ENCODE measurements around the gene SIRT6.
"Not testable (repeated sequence)": the region's sequence is repeated elsewhere in the genome, so short reads cannot be mapped to it uniquely, and the experiment has no call there.

The SIRT6 gene

GRCh38 chr19:4136680-4137088, 45.7 kb downstream of the SIRT6 start:
- DNase-seq: no peak
- Histone ChIP-seq H3K27ac (no peak overlapping the region), H3K4me3 (ENCODE audit: low read depth, low read length) (no peak overlapping the region), H3K27me3 (replicated peaks) (no peaks in the 10 kb centered on the region), H3K36me3 (replicated peaks) (no peaks in the 10 kb centered on the region)
- in situ Hi-C loops (cut with HindIII; ENCODE audit: low pct_ligation_motif_present, low sequenced_read_pairs): no loop called here
- TF ChIP-seq CTCF (IDR thresholded peaks at IDR 0.05; ENCODE audit: low read depth, low read length, missing control alignments): no peak

DNA sequence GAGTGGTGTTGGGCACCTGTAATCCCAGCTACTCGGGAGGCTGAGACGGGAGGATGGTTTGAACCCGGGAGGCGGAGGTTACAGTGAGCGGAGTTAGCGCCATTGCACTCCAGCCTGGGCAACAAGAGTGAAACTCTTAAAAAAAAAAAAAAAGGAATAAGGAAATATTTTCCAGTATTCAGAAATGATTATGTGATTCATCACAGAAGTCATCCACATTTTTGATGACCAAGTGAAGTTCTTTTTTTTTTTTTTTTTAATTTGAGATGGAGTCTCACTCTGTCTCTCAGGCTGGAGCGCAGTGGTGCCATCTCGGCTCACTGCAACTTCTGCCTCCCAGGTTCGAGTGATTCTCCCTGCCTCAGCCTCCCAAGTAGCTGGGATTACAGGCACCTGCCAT, 47.0 kb downstream of the SIRT6 start:
- H3K36me3 ChIP-seq (replicated peaks); H3K4me3 ChIP-seq (ENCODE audit: low read depth, low read length); DNase-seq; in situ Hi-C loops (cut with HindIII; ENCODE audit: low pct_ligation_motif_present, low sequenced_read_pairs); H3K27ac ChIP-seq; H3K27me3 ChIP-seq (replicated peaks): not testable (repeated sequence)

DNA sequence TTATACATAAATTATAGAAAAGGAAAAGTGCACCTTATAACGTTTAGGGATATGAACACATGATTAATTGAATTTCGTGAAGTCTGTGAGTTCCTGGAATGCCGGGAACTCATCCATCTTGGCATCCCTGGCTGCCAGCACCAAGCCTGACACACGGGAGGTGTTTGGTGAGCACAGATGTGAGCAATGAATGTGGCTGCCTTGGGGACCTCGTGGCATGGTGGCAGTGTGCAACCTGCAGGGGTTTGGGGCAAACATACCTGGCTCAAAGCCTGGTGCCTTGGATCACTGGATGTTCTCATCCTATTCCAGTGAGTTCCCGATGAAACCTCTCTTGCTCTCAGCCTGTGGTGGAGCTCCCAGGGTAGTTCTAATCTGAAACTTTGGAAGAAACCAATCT, 48.0 kb downstream of the SIRT6 start:
- no peaks in the 10 kb centered on the region for H3K36me3 ChIP-seq (replicated peaks)
- no peak overlapping the region for H3K4me3 ChIP-seq (ENCODE audit: low read depth, low read length)
- no peaks in the 10 kb centered on the region for H3K27me3 ChIP-seq (replicated peaks)
- DNase-seq: no peak
- in situ Hi-C loops (cut with HindIII; ENCODE audit: low pct_ligation_motif_present, low sequenced_read_pairs): no loop called here
- TF ChIP-seq CTCF (IDR thresholded peaks at IDR 0.05; ENCODE audit: low read depth, low read length, missing control alignments): no peak
- no peak overlapping the region for H3K27ac ChIP-seq

GRCh38 chr19:4130744-4131438, 51.5 kb downstream of the SIRT6 start:
- peak overlapping the region; percentile 97 for H3K27ac ChIP-seq
- H3K4me3 ChIP-seq (ENCODE audit: low read depth, low read length): no peak overlapping the region
- no peak for TF ChIP-seq CTCF (IDR thresholded peaks at IDR 0.05; ENCODE audit: low read depth, low read length, missing control alignments)
- H3K36me3 ChIP-seq (replicated peaks): no peaks in the 10 kb centered on the region
- H3K27me3 ChIP-seq (replicated peaks): no peaks in the 10 kb centered on the region
- peak; percentile 80 for DNase-seq
- in situ Hi-C loops (cut with HindIII; ENCODE audit: low pct_ligation_motif_present, low sequenced_read_pairs): no loop called here

GRCh38 chr19:4129050-4129449, 53.3 kb downstream of the SIRT6 start:
- H3K27ac ChIP-seq; in situ Hi-C loops (cut with HindIII; ENCODE audit: low pct_ligation_motif_present, low sequenced_read_pairs); H3K27me3 ChIP-seq (replicated peaks); H3K4me3 ChIP-seq (ENCODE audit: low read depth, low read length); H3K36me3 ChIP-seq (replicated peaks); DNase-seq: not testable (repeated sequence)

DNA sequence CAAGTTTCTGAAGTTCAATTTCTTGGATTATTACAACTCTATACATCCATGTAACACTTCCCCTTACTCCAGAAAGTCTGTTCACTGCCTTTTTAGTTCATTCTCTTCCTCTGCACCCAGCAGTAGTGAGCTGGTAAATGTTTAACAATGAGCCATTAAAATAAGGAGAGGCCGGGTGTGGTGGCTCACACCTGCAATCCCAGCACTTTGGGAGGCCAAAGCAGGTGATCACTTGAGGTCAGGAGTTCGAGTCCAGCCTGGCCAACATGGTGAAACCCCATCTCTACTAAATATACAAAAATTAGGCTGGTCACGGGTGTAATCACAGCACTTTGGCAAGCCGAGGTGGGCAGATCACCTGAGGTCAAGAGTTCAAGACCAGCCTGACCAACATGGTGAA, 55.0 kb downstream of the SIRT6 start:
- H3K27me3 ChIP-seq (replicated peaks); H3K27ac ChIP-seq; H3K4me3 ChIP-seq (ENCODE audit: low read depth, low read length); DNase-seq; in situ Hi-C loops (cut with HindIII; ENCODE audit: low pct_ligation_motif_present, low sequenced_read_pairs); H3K36me3 ChIP-seq (replicated peaks): not testable (repeated sequence)

DNA sequence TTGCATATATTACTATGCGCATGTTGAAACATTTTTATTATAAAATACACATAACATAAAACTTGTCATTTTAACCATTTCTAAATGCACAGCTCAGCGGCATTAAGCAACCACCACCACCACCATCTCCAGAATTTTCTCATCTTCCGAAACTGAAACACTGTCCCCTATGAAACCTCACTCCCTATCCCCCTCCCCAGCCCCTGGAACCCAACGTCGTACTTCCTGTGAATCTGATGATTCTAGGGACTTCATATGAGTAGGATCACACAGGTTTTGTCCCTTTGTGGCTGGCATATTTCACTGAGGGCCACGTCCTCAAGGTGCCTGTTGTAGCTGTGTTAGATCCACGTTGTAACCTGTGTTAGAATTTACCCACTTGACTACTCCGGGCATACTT, 57.7 kb downstream of the SIRT6 start:
- Histone ChIP-seq H3K4me3 (ENCODE audit: low read depth, low read length) (peak overlapping the region; percentile 84), H3K27me3 (replicated peaks) (no peaks in the 10 kb centered on the region), H3K27ac (no peak overlapping the region), H3K36me3 (replicated peaks) (no peaks in the 10 kb centered on the region)
- no peak for TF ChIP-seq CTCF (IDR thresholded peaks at IDR 0.05; ENCODE audit: low read depth, low read length, missing control alignments)
- in situ Hi-C loops (cut with HindIII; ENCODE audit: low pct_ligation_motif_present, low sequenced_read_pairs): no loop called here
- no peak for DNase-seq
